Progenitor cell of endocrine pancreas (in vitro differentiated cells): ENCODE data around the gene PLEKHA6. TPM values are rescaled to one million over a fixed set of nuclear protein-coding genes. Genes with fewer than 3 reads are reported as not detected.

Experiments used
- DNase-seq: peaks from one replicate; pipeline ENCODE4 v3.0.0; 2021; ENCODE audit warnings: low spot score; ENCODE audit not compliant: unreplicated experiment
- H3K27ac Mint-ChIP-seq: 2 replicates; pipeline ENCODE4 v1.8.0; 2021; ENCODE audit warnings: mild to moderate bottlenecking, moderate library complexity, mixed read lengths
- H3K27me3 Mint-ChIP-seq: 2 replicates; pipeline ENCODE4 v1.8.0; 2021; ENCODE audit warnings: mixed read lengths
- H3K36me3 Mint-ChIP-seq: 2 replicates; pipeline ENCODE4 v1.8.0; 2022; ENCODE audit warnings: mixed read lengths; ENCODE audit not compliant: insufficient read depth
- H3K4me1 Mint-ChIP-seq: 2 replicates; pipeline ENCODE4 v1.8.0; 2021; ENCODE audit warnings: low read depth, mixed read lengths
- H3K4me3 Mint-ChIP-seq: 2 replicates; pipeline ENCODE4 v1.8.0; 2021; ENCODE audit warnings: low read depth, mild to moderate bottlenecking, moderate library complexity, mixed read lengths
- H3K9me3 Mint-ChIP-seq: 2 replicates; pipeline ENCODE4 v1.8.0; 2021; ENCODE audit warnings: low read depth, mixed read lengths
- CTCF ChIP-seq: fragments of 200-600 bp; sonication (generic); IDR thresholded peaks from one replicate; pipeline ENCODE4 v1.5.0; 2021; ENCODE audit warnings: antibody characterized with exemption, mild to moderate bottlenecking; ENCODE audit not compliant: unreplicated experiment
- total RNA-seq: library from RNA; stranded (reverse); gene quantifications from 2 replicates; pipeline ENCODE4 v1.2.1, GENCODE V29; 2021

The PLEKHA6 gene
- total RNA-seq, 1 donor from 2014 or later, result 66.9 TPM

GRCh38 chr1:204353213-204353910 lies 6.4 kb downstream of the PLEKHA6 start:
- Mint-ChIP-seq H3K36me3 (no peaks in the 10 kb centered on the region), H3K27me3 (no peaks in the 10 kb centered on the region), H3K4me1 (peaks cover 20% of the 10 kb centered on the region), H3K9me3 (no peaks in the 10 kb centered on the region), H3K27ac (no peak overlapping the region), H3K4me3 (no peak overlapping the region)
- no peak for TF ChIP-seq CTCF
- no peak for DNase-seq

GRCh38 chr1:204350857-204351573 lies 8.7 kb downstream of the PLEKHA6 start:
- no peak overlapping the region for H3K27ac Mint-ChIP-seq
- H3K9me3 Mint-ChIP-seq, result no peaks in the 10 kb centered on the region
- H3K27me3 Mint-ChIP-seq, result no peaks in the 10 kb centered on the region
- peak overlapping the region; percentile 19 for H3K4me3 Mint-ChIP-seq
- no peak for TF ChIP-seq CTCF
- H3K4me1 Mint-ChIP-seq, result peaks cover 15% of the 10 kb centered on the region
- H3K36me3 Mint-ChIP-seq, result no peaks in the 10 kb centered on the region
- peak; percentile 48 for DNase-seq

GRCh38 chr1:204350312-204350711 lies 9.4 kb downstream of the PLEKHA6 start:
- Mint-ChIP-seq H3K36me3 (no peaks in the 10 kb centered on the region), H3K4me3 (no peak overlapping the region), H3K27ac (peak overlapping the region; percentile 37), H3K4me1 (peaks cover 16% of the 10 kb centered on the region), H3K27me3 (peaks cover 4% of the 10 kb centered on the region), H3K9me3 (no peaks in the 10 kb centered on the region)
- no peak for DNase-seq
- TF ChIP-seq CTCF, result no peak

- no peak for TF ChIP-seq CTCF
- Mint-ChIP-seq H3K4me1 (peaks cover 16% of the 10 kb centered on the region), H3K36me3 (no peaks in the 10 kb centered on the region), H3K9me3 (no peaks in the 10 kb centered on the region), H3K4me3 (no peak overlapping the region), H3K27ac (no peak overlapping the region), H3K27me3 (peaks cover 4% of the 10 kb centered on the region)
- no peak for DNase-seq
Observed at GRCh38 chr1:204349602-204350001, 10.1 kb downstream of the PLEKHA6 start.

GRCh38 chr1:204348722-204349121 lies 11.0 kb downstream of the PLEKHA6 start:
- H3K4me1 Mint-ChIP-seq, result peaks cover 16% of the 10 kb centered on the region
- H3K9me3 Mint-ChIP-seq, result no peaks in the 10 kb centered on the region
- H3K27ac Mint-ChIP-seq, result no peak overlapping the region
- DNase-seq, result no peak
- no peaks in the 10 kb centered on the region for H3K36me3 Mint-ChIP-seq
- H3K27me3 Mint-ChIP-seq, result peaks cover 4% of the 10 kb centered on the region
- H3K4me3 Mint-ChIP-seq, result no peak overlapping the region
- no peak for TF ChIP-seq CTCF
